Lower leg skin (tissue), 3 donors: ENCODE measurements around the gene METAP1D.

Experiments
- CTCF ChIP-seq, 3 donors: fragments of 450-650 bp; IDR thresholded peaks; one replicate each; pipeline ENCODE4 v1.5.1; 2016; ENCODE audit warnings: antibody characterized with exemption in 3 of 3, mild to moderate bottlenecking in 3 of 3, moderate library complexity in 2 of 3
- POLR2A ChIP-seq, 2 donors: fragments of 450-650 bp; IDR thresholded peaks; one replicate each; pipeline ENCODE4 v1.6.1; 2016 to 2017; ENCODE audit warnings: antibody characterized with exemption in 2 of 2, mild to moderate bottlenecking in 1 of 2, moderate library complexity in 1 of 2

GRCh38 chr2:172021955-172022354 is 22.2 kb downstream of the METAP1D start:
- TF ChIP-seq CTCF (IDR thresholded peaks at IDR 0.05) = no peak
- TF ChIP-seq POLR2A (IDR thresholded peaks at IDR 0.05) = no peak
